HFFc6 (cell line): ENCODE results near the gene SUGCT. TPM values are rescaled to one million over a fixed set of nuclear protein-coding genes. Genes with fewer than 3 reads are reported as not detected.

Experiments used
- DNase-seq: peaks from one replicate; pipeline ENCODE4 v3.0.0-alpha.2; 2018
- H3K27ac Mint-ChIP-seq: 2 replicates; pipeline ENCODE4 v1.8.0; 2020; ENCODE audit warnings: mild to moderate bottlenecking, mixed read lengths
- H3K27me3 Mint-ChIP-seq: 2 replicates; pipeline ENCODE4 v1.8.0; 2021; ENCODE audit warnings: mild to moderate bottlenecking, moderate library complexity, mixed read lengths; ENCODE audit not compliant: insufficient read depth
- H3K36me3 Mint-ChIP-seq: 2 replicates; pipeline ENCODE4 v1.8.0; 2021; ENCODE audit warnings: low read depth, mixed read lengths
- H3K4me1 Mint-ChIP-seq: 2 replicates; pipeline ENCODE4 v1.8.0; 2020; ENCODE audit warnings: low read depth, mixed read lengths
- H3K4me3 Mint-ChIP-seq: 2 replicates; pipeline ENCODE4 v1.8.0; 2020; ENCODE audit warnings: mild to moderate bottlenecking, moderate library complexity, mixed read lengths
- H3K9me3 Mint-ChIP-seq: 2 replicates; pipeline ENCODE4 v1.8.0; 2020; ENCODE audit warnings: mild to moderate bottlenecking, mixed read lengths
- CTCF ChIP-seq: fragments of 200-600 bp; sonication (generic); IDR thresholded peaks from 2 replicates; pipeline ENCODE4 v1.5.0; 2021; ENCODE audit warnings: antibody characterized with exemption, mild to moderate bottlenecking
- total RNA-seq, 6 experiments: library from RNA; stranded (reverse); fragmentation: NEBNext Ultra II Directional; extraction: Animal tissue kit (Norgen Biotek cat#: 25700); gene quantifications; 2 replicates in 1 of 6; 3 replicates in 5 of 6; pipeline ENCODE4 v1.2.3, GENCODE V29; 2021

Gene SUGCT
- total RNA-seq, 6 experiments from 2014 or later = 12.9 to 20.1 (median 17.1) TPM

GRCh38 chr7:40899151-40899550 is 764.3 kb downstream of the SUGCT start:
- H3K4me1 Mint-ChIP-seq = no peaks in the 10 kb centered on the region
- no peak overlapping the region for H3K4me3 Mint-ChIP-seq
- no peaks in the 10 kb centered on the region; the same call in 1 of the 2 replicates for H3K27me3 Mint-ChIP-seq
- H3K36me3 Mint-ChIP-seq = peaks cover 20% of the 10 kb centered on the region
- TF ChIP-seq CTCF = no peak
- no peak for DNase-seq
- no peak overlapping the region for H3K27ac Mint-ChIP-seq
- peaks cover 24% of the 10 kb centered on the region for H3K9me3 Mint-ChIP-seq

GRCh38 chr7:40899636-40900507 is 765.1 kb downstream of the SUGCT start:
- H3K4me3 Mint-ChIP-seq = no peak overlapping the region
- H3K36me3 Mint-ChIP-seq = peaks cover 20% of the 10 kb centered on the region
- H3K9me3 Mint-ChIP-seq = peaks cover 23% of the 10 kb centered on the region
- H3K4me1 Mint-ChIP-seq = no peaks in the 10 kb centered on the region
- no peak for DNase-seq
- no peak overlapping the region for H3K27ac Mint-ChIP-seq
- no peak for TF ChIP-seq CTCF
- H3K27me3 Mint-ChIP-seq = no peaks in the 10 kb centered on the region; the same call in 1 of the 2 replicates

- H3K27me3 Mint-ChIP-seq = no peaks in the 10 kb centered on the region; the same call in 1 of the 2 replicates
- no peak overlapping the region for H3K4me3 Mint-ChIP-seq
- DNase-seq = no peak
- no peak for TF ChIP-seq CTCF
- H3K4me1 Mint-ChIP-seq = peaks cover 6% of the 10 kb centered on the region; the same call in 1 of the 2 replicates
- H3K36me3 Mint-ChIP-seq = no peaks in the 10 kb centered on the region
- H3K9me3 Mint-ChIP-seq = no peaks in the 10 kb centered on the region
- H3K27ac Mint-ChIP-seq = no peak overlapping the region
These were observed 769.1 kb downstream of the SUGCT start for GRCh38 chr7:40903872-40904271.

GRCh38 chr7:40907286-40907685 is 772.5 kb downstream of the SUGCT start:
- Mint-ChIP-seq H3K36me3 (no peaks in the 10 kb centered on the region), H3K4me3 (no peak overlapping the region), H3K27me3 (no peaks in the 10 kb centered on the region), H3K27ac (no peak overlapping the region), H3K9me3 (no peaks in the 10 kb centered on the region), H3K4me1 (peaks cover 6% of the 10 kb centered on the region; the same call in 1 of the 2 replicates)
- DNase-seq = no peak
- no peak for TF ChIP-seq CTCF

- Mint-ChIP-seq H3K9me3 (no peaks in the 10 kb centered on the region), H3K4me3 (no peak overlapping the region), H3K36me3 (no peaks in the 10 kb centered on the region), H3K4me1 (peaks cover 6% of the 10 kb centered on the region; the same call in 1 of the 2 replicates), H3K27me3 (no peaks in the 10 kb centered on the region), H3K27ac (no peak overlapping the region)
- DNase-seq = no peak
- no peak for TF ChIP-seq CTCF
These were observed 774.7 kb downstream of the SUGCT start for GRCh38 chr7:40909346-40909980.

Other genes starting within 250 kb of the SUGCT start
- gene CDK13, start 184.7 kb upstream of the SUGCT start, total RNA-seq = 10 to 100 TPM; 28.8 to 31.7 (median 30.2) TPM
- gene MPLKIP, start 383 bp upstream of the SUGCT start, total RNA-seq = 10 to 100 TPM; 35.9 to 39.6 (median 39.0) TPM